Sigmoid colon (tissue), 7 donors: Measurements from ENCODE around the gene SLC12A5. TPM values are rescaled to one million over a fixed set of nuclear protein-coding genes. Genes with fewer than 3 reads are reported as not detected.

ENCODE experiments used
- DNase-seq: peaks from one replicate; pipeline ENCODE4 v3.0.0-alpha.2; 2019
- H3K27ac ChIP-seq, 4 donors: fragments of 200-600 bp; sonication (generic); one replicate each; pipeline ENCODE4 v1.5.1; 2016 to 2019; ENCODE audit warnings: mild to moderate bottlenecking in 1 of 4
- H3K27me3 ChIP-seq, 3 donors: fragments of 200-600 bp; sonication (generic); one replicate each; pipeline ENCODE4 v1.5.1; 2019; ENCODE audit warnings: mild to moderate bottlenecking in 1 of 3
- H3K36me3 ChIP-seq, 4 donors: fragments of 200-600 bp; sonication (generic); one replicate each; pipeline ENCODE4 v1.5.1; 2016 to 2019
- H3K4me1 ChIP-seq, 4 donors: fragments of 200-600 bp; sonication (generic); one replicate each; pipeline ENCODE4 v1.5.1; 2017 to 2019
- H3K4me3 ChIP-seq, 4 donors: fragments of 200-600 bp; sonication (generic); one replicate each; pipeline ENCODE4 v1.5.1; 2017 to 2019; ENCODE audit warnings: mild to moderate bottlenecking in 2 of 4, moderate library complexity in 1 of 4
- H3K9me3 ChIP-seq, 4 donors: fragments of 200-600 bp in 3 of 4; sonication (generic) in 3 of 4; one replicate each; pipeline versions ENCODE4 v1.5.1 to v1.6.1; 2013 to 2019
- CTCF ChIP-seq, 4 experiments: fragments of 450-650 bp in 3 of 4; fragments of 200-600 bp in 1 of 4; IDR thresholded peaks; one replicate each; pipeline ENCODE4 v1.5.1; 2016 to 2019; ENCODE audit warnings: antibody characterized with exemption in 4 of 4, mild to moderate bottlenecking in 3 of 4, moderate library complexity in 2 of 4
- EP300 ChIP-seq, 4 donors: sonication (generic); formaldehyde crosslinking; IDR thresholded peaks; one replicate each; pipeline ENCODE4 v1.6.1; 2017; ENCODE audit warnings: antibody characterized with exemption in 4 of 4
- POLR2A ChIP-seq, 2 donors: fragments of 450-650 bp; IDR thresholded peaks; one replicate each; pipeline ENCODE4 v1.6.1; 2016; ENCODE audit warnings: antibody characterized with exemption in 2 of 2, mild to moderate bottlenecking in 2 of 2, moderate library complexity in 2 of 2
- POLR2AphosphoS5 ChIP-seq, 4 donors: sonication (generic); formaldehyde crosslinking; IDR thresholded peaks; one replicate each; pipeline ENCODE4 v1.6.1; 2017; ENCODE audit warnings: antibody characterized with exemption in 4 of 4
- WGBS, 2 donors: extraction: QIAGEN DNeasy Blood & Tissue Kit; methylation state at CpG; one replicate each; pipeline ENCODE4 v1.1.7; 2013; 5-methylcytosine and 5-hydroxymethylcytosine counted together
- intact Hi-C: fragments of 100-400 bp; cut with DNase I; formaldehyde crosslinking; loops from one replicate; pipeline ENCODE4 v1.15.1; 2023
- polyA plus RNA-seq, 3 donors: library from polyadenylated mRNA; stranded (reverse); fragments of 200-250 nt; gene quantifications; one replicate each; pipeline ENCODE4 v1.2.3, GENCODE V29; 2013
- total RNA-seq, 4 donors: library from RNA; depleted of rRNA; stranded (reverse); fragments of >200 nt; gene quantifications; one replicate each; pipeline ENCODE4 v1.1.0, GENCODE V29; 2016
- donor health status: healthy with polysubstance abuse.
- donor health status: Bipolar disorder and iron deficiency.
- donor health status: healthy.

The SLC12A5 gene
- total and polyA plus RNA-seq, 7 donors = 0.14 to 1.4 TPM; not detected in 5

GRCh38 chr20:46076806-46077205, 47.8 kb downstream of the SLC12A5 start:
- Histone ChIP-seq H3K27ac (no peak overlapping the region), H3K27me3 (no peaks in the 10 kb centered on the region), H3K36me3 (peaks cover 0 to 50% (median 17%) of the 10 kb centered on the region in 4 donors), H3K4me3 (no peak overlapping the region), H3K4me1 (peaks cover 0 to 30% (median 16%) of the 10 kb centered on the region in 4 donors), H3K9me3 (no peaks in the 10 kb centered on the region)
- intact Hi-C loops = no loop called here
- TF ChIP-seq POLR2AphosphoS5 (IDR thresholded peaks at IDR 0.05) (no peak), EP300 (IDR thresholded peaks at IDR 0.05) (no peak), POLR2A (IDR thresholded peaks at IDR 0.05) (no peak), CTCF (IDR thresholded peaks at IDR 0.05) (no peak)
- DNase-seq = no peak
- 87 to 96% methylated on average over 7 of the region's 7 CpGs for WGBS, 2 donors

GRCh38 chr20:46077642-46078305, 48.8 kb downstream of the SLC12A5 start:
- no peak overlapping the region for H3K4me3 ChIP-seq
- peaks cover 0 to 50% (median 17%) of the 10 kb centered on the region in 4 donors for H3K36me3 ChIP-seq
- H3K27ac ChIP-seq = no peak overlapping the region
- no peaks in the 10 kb centered on the region for H3K27me3 ChIP-seq
- peaks cover 0 to 40% (median 25%) of the 10 kb centered on the region in 4 donors for H3K4me1 ChIP-seq
- TF ChIP-seq EP300 (IDR thresholded peaks at IDR 0.05) (no peak), CTCF (IDR thresholded peaks at IDR 0.05) (no peak), POLR2AphosphoS5 (IDR thresholded peaks at IDR 0.05) (no peak), POLR2A (IDR thresholded peaks at IDR 0.05) (no peak)
- DNase-seq = no peak
- intact Hi-C loops = no loop called here
- WGBS, 2 donors = 94% methylated on average over 8 of the region's 8 CpGs
- H3K9me3 ChIP-seq = no peaks in the 10 kb centered on the region

- TF ChIP-seq POLR2AphosphoS5 (IDR thresholded peaks at IDR 0.05) (no peak), EP300 (IDR thresholded peaks at IDR 0.05) (no peak), CTCF (IDR thresholded peaks at IDR 0.05) (no peak), POLR2A (IDR thresholded peaks at IDR 0.05) (no peak)
- peaks cover 0 to 50% (median 15%) of the 10 kb centered on the region in 4 donors for H3K36me3 ChIP-seq
- intact Hi-C loops = no loop called here
- WGBS, 2 donors = 89% methylated on average over 7 of the region's 7 CpGs
- no peak for DNase-seq
- peaks cover 0 to 52% (median 37%) of the 10 kb centered on the region in 4 donors for H3K4me1 ChIP-seq
- no peaks in the 10 kb centered on the region for H3K27me3 ChIP-seq
- no peaks in the 10 kb centered on the region for H3K9me3 ChIP-seq
- no peak overlapping the region for H3K27ac ChIP-seq
- H3K4me3 ChIP-seq = no peak overlapping the region
Observed at GRCh38 chr20:46078954-46079353, 49.9 kb downstream of the SLC12A5 start.

DNA sequence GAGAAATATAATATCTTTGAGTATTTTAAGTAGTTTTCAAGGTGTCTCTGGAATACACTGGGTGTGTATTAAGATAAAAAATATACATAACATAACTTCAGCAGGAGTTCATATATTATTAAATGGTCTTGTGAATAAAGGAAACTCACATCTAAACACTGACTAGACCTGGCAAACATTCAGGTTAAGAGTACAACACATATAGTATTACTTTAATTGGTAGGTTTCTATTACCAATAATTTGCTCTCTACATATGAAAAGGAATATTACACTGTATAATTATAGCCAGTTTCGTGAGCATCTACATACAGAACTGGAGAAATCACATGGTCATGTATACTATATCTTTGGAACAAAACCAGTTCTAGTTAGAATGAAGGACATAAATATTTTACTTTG, 52.1 kb downstream of the SLC12A5 start:
- 81 to 92% methylated on average over 1 of the region's 1 CpG for WGBS, 2 donors
- TF ChIP-seq POLR2AphosphoS5 (IDR thresholded peaks at IDR 0.05) = no peak
- no peak for TF ChIP-seq CTCF (IDR thresholded peaks at IDR 0.05)
- TF ChIP-seq EP300 (IDR thresholded peaks at IDR 0.05) = no peak
- TF ChIP-seq POLR2A (IDR thresholded peaks at IDR 0.05) = no peak
- H3K36me3 ChIP-seq = peaks cover 0 to 30% (median 8%) of the 10 kb centered on the region in 4 donors
- no peaks in the 10 kb centered on the region for H3K9me3 ChIP-seq
- H3K27ac ChIP-seq = no peak overlapping the region
- H3K27me3 ChIP-seq = no peaks in the 10 kb centered on the region
- intact Hi-C loops = loop anchor here (10.0 kb wide), 1 partner anchor 286 kb away; the partner anchor contains the start of genes DNTTIP1 and WFDC3
- peaks cover 0 to 73% (median 58%) of the 10 kb centered on the region in 4 donors for H3K4me1 ChIP-seq
- no peak for DNase-seq
- no peak overlapping the region for H3K4me3 ChIP-seq
